HG03103 (cell line): Measurements from ENCODE around the gene DCLK1.

ENCODE experiments used
- ATAC-seq: cut with Tn5 transposase; IDR thresholded peaks from one replicate; pipeline ENCODE4 v1.9.1; 2021; ENCODE audit warnings: low read depth; ENCODE audit not compliant: unreplicated experiment

DCLK1 gene

GRCh38 chr13:36131222-36131930 is at the start of gene DCLK1:
TSS of gene DCLK1 (minus strand) at chr13:36131382.
- ATAC-seq: no peak

GRCh38 chr13:36175621-36176020 is 44.4 kb upstream of the DCLK1 start:
- ATAC-seq: no peak

- no peak for ATAC-seq
Observed at GRCh38 chr13:36174923-36175322, 43.7 kb upstream of the DCLK1 start.

GRCh38 chr13:36173571-36174322 is 42.6 kb upstream of the DCLK1 start:
- no peak for ATAC-seq

- ATAC-seq: no peak
Observed at GRCh38 chr13:36166046-36166445, 34.9 kb upstream of the DCLK1 start.

GRCh38 chr13:36163809-36164308 is 32.7 kb upstream of the DCLK1 start:
- no peak for ATAC-seq

GRCh38 chr13:36163286-36163685 is 32.1 kb upstream of the DCLK1 start:
- no peak for ATAC-seq

GRCh38 chr13:36160297-36160696 is 29.1 kb upstream of the DCLK1 start:
- ATAC-seq: no peak

- no peak for ATAC-seq
Observed at GRCh38 chr13:36158611-36159010, 27.4 kb upstream of the DCLK1 start.

GRCh38 chr13:36157480-36157879 is 26.3 kb upstream of the DCLK1 start:
- no peak for ATAC-seq

GRCh38 chr13:36154567-36155291 is 23.5 kb upstream of the DCLK1 start:
- no peak for ATAC-seq

GRCh38 chr13:36151591-36151990 is 20.4 kb upstream of the DCLK1 start:
- no peak for ATAC-seq

- no peak for ATAC-seq
Observed at GRCh38 chr13:36148446-36148845, 17.3 kb upstream of the DCLK1 start.

- no peak for ATAC-seq
Observed at GRCh38 chr13:36147330-36147729, 16.1 kb upstream of the DCLK1 start.

GRCh38 chr13:36146511-36147269 is 15.5 kb upstream of the DCLK1 start:
- ATAC-seq: no peak

GRCh38 chr13:36143738-36144137 is 12.6 kb upstream of the DCLK1 start:
- ATAC-seq: no peak

- ATAC-seq: no peak
Observed at GRCh38 chr13:36142735-36143134, 11.6 kb upstream of the DCLK1 start.

GRCh38 chr13:36135876-36136275 is 4.7 kb upstream of the DCLK1 start:
- ATAC-seq: no peak

GRCh38 chr13:36134632-36135031 is 3.5 kb upstream of the DCLK1 start:
- no peak for ATAC-seq

- ATAC-seq: no peak
Observed at GRCh38 chr13:36133950-36134626, 2.9 kb upstream of the DCLK1 start.
